HepG2 (cell line): Measurements from ENCODE around the gene LTB4R2. TPM values are rescaled to one million over a fixed set of nuclear protein-coding genes. Genes with fewer than 3 reads are reported as not detected.

Source experiments
- CBFB ChIP-seq: sonication (generic); formaldehyde crosslinking; IDR thresholded peaks from 2 replicates; pipeline ENCODE4 v1.4.0; 2020; ENCODE audit warnings: missing genetic modification reagents
- CTCF ChIP-seq: sonication (generic); formaldehyde crosslinking; IDR thresholded peaks from 2 replicates; pipeline ENCODE4 v1.5.0; 2020; ENCODE audit warnings: mild to moderate bottlenecking, missing genetic modification reagents, moderate library complexity
- FOXK1 ChIP-seq: sonication (generic); formaldehyde crosslinking; IDR thresholded peaks from 2 replicates; pipeline ENCODE4 v1.4.0; 2020; ENCODE audit warnings: low read depth, missing genetic modification reagents, borderline replicate concordance
- HOXA9 ChIP-seq: sonication (generic); formaldehyde crosslinking; IDR thresholded peaks from 2 replicates; pipeline ENCODE4 v1.8.1; 2022; ENCODE audit warnings: missing genetic modification reagents, mild to moderate bottlenecking, moderate library complexity, borderline replicate concordance
- HOXD1 ChIP-seq: sonication (generic); formaldehyde crosslinking; IDR thresholded peaks from 2 replicates; pipeline ENCODE4 v1.5.0; 2020; ENCODE audit warnings: missing genetic modification reagents
- KLF15 ChIP-seq: sonication (generic); formaldehyde crosslinking; IDR thresholded peaks from 2 replicates; pipeline ENCODE4 v1.8.1; 2023; ENCODE audit warnings: borderline replicate concordance, mild to moderate bottlenecking, inconsistent platforms, missing genetic modification reagents, mixed read lengths
- MAFF ChIP-seq: IDR thresholded peaks from 2 replicates; pipeline ENCODE4 v1.6.1; 2011; ENCODE audit warnings: low read depth, low read length, improper control_type of control experiment
- MTF1 ChIP-seq: sonication (generic); formaldehyde crosslinking; IDR thresholded peaks from 2 replicates; pipeline ENCODE4 v1.5.0; 2020; ENCODE audit warnings: missing genetic modification reagents
- MXD4 ChIP-seq: IDR thresholded peaks from 2 replicates; pipeline ENCODE4 v1.6.1; 2016; ENCODE audit warnings: mild to moderate bottlenecking, missing biosample characterization, missing genetic modification reagents
- MXI1 ChIP-seq: IDR thresholded peaks from 3 replicates; pipeline ENCODE4 v1.6.1; 2012; ENCODE audit warnings: low read depth, low read length, inconsistent platforms, borderline replicate concordance
- SAP130 ChIP-seq: IDR thresholded peaks from 2 replicates; pipeline ENCODE4 v1.6.1; 2016; ENCODE audit warnings: low read depth
- SMYD3 ChIP-seq: sonication (generic); formaldehyde crosslinking; IDR thresholded peaks from 2 replicates; pipeline ENCODE4 v1.8.1; 2023; ENCODE audit warnings: mild to moderate bottlenecking, missing genetic modification reagents
- SOX6 ChIP-seq, 2 experiments: fragments of 450-650 bp in 1 of 2; sonication (generic) in 1 of 2; formaldehyde crosslinking in 1 of 2; IDR thresholded peaks; 2 replicates each; pipeline versions ENCODE4 v1.4.0 to v1.6.1; 2017 to 2020; ENCODE audit warnings: antibody characterized with exemption in 1 of 2, mild to moderate bottlenecking in 1 of 2, missing genetic modification reagents in 1 of 2
- STAT5B ChIP-seq: sonication (generic); formaldehyde crosslinking; IDR thresholded peaks from 2 replicates; pipeline ENCODE4 v1.4.0; 2020; ENCODE audit warnings: missing genetic modification reagents
- ZBTB4 ChIP-seq: sonication (generic); formaldehyde crosslinking; IDR thresholded peaks from 2 replicates; pipeline ENCODE4 v1.4.0; 2020; ENCODE audit warnings: missing genetic modification reagents, mild to moderate bottlenecking, borderline replicate concordance
- ZNF331 ChIP-seq: sonication (generic); formaldehyde crosslinking; IDR thresholded peaks from 2 replicates; pipeline ENCODE4 v1.4.0; 2020; ENCODE audit warnings: missing genetic modification reagents
- ZNF776 ChIP-seq: sonication (generic); formaldehyde crosslinking; IDR thresholded peaks from 2 replicates; pipeline ENCODE4 v1.4.0; 2020; ENCODE audit warnings: mild to moderate bottlenecking, missing genetic modification reagents
- ZNF780A ChIP-seq: sonication (generic); formaldehyde crosslinking; IDR thresholded peaks from 2 replicates; pipeline ENCODE4 v1.8.0; 2022; ENCODE audit warnings: mild to moderate bottlenecking, missing genetic modification reagents, moderate library complexity
- ZNF784 ChIP-seq: sonication (generic); formaldehyde crosslinking; IDR thresholded peaks from 2 replicates; pipeline ENCODE4 v1.5.1; 2020; ENCODE audit warnings: missing genetic modification reagents, mild to moderate bottlenecking, borderline replicate concordance
- ZNF879 ChIP-seq: sonication (generic); formaldehyde crosslinking; IDR thresholded peaks from 2 replicates; pipeline ENCODE4 v1.8.1; 2023; ENCODE audit warnings: missing genetic modification reagents
- polyA plus RNA-seq, 8 experiments: library from polyadenylated mRNA; depleted of rRNA in 3 of 8; stranded (reverse) in 7 of 8; unstranded in 1 of 8; fragments of >200 nt; fragmentation: Illumina TruSeq in 4 of 8; extraction: Trizol in 4 of 8; gene quantifications; 2 replicates each; pipeline versions ENCODE4 v1.2.1 to v1.2.3, GENCODE V29; 2011 to 2016; ENCODE audit warnings: low read depth in 4 of 8, missing spikeins in 1 of 8, mixed read lengths in 1 of 8; ENCODE audit not compliant: insufficient read depth in 1 of 8
- total RNA-seq, 5 experiments: library from RNA; depleted of rRNA; stranded (reverse); fragments of >200 nt; fragmentation: Illumina TruSeq; extraction: Trizol; gene quantifications; 2 replicates each; pipeline ENCODE4 v1.2.3, GENCODE V29; 2016; ENCODE audit warnings: low read depth in 1 of 5
- TF ChIP-seq, protein P1 (sequence below), 2 experiments: fragments of 450-650 bp in 1 of 2; sonication (generic) in 1 of 2; formaldehyde crosslinking; IDR thresholded peaks; 2 replicates each; pipeline versions ENCODE4 v1.5.0 to v1.8.0; 2020 to 2022; ENCODE audit warnings: mild to moderate bottlenecking in 1 of 2, missing genetic modification reagents in 1 of 2

The LTB4R2 gene
- total and polyA plus RNA-seq, 2 of the 13 experiments (the other 11 are each of a cell fraction or from before 2014, with no cell fraction given) = 3.9 to 6.9 TPM

DNA sequence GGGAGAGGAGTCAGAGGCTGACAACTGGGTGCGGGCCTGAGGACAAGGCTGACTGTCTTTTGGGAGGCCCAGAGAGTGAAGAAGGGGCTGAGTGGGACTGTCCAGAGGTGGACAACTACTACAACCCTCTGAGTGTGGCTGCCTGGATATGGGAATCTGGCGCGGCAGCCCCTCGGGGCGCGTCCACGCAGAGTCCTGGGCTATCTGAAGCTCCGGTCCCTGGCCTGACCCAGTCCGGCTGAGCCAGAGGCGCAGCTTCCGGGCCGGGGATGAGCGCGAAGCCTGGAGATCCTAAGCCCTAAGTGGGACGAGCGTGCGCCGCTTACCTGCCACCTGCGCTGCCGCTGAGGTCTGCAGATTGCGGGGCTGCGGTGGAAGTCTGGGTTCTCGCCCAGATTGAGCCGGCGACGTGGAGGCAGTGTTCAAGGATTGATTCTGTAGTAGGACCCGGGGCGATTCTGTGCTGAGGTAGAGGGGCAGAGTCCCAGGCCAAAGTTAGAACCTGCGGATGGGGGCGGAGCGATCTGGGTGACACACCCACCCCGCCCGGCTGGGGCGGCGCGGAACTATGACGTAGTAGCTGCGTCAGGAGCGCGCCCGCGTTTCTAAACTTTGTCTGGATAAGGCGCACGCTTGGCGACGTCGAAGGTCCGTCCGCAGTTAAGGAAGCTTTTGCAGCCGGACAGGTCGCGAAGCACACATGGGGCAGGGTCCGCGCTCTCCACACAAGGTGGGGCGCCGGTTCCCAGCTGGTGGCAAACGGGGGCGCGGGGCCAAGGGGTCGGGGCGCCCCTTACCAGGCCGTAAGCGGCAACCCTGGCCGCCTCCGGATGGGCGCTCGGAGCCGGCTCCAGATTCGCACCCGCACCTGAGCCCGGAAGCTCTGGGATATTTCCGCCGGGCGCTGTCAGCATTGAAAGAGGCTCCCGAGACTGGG is 10.4 kb upstream of the LTB4R2 start, which contains the start of the genes DHRS1 and NOP9 (continued):
- TF ChIP-seq MTF1 (CRISPR knock-in tag) (no peak; the same call in none of the 2 replicates), HOXA9 (CRISPR knock-in tag) (no peak), ZNF784 (peak; percentile 100), KLF15 (CRISPR knock-in tag) (peak; percentile 86), ZBTB4 (peak; percentile 84; the same call in 1 of the 2 replicates), HOXD1 (CRISPR knock-in tag) (peak; percentile 95), ZNF780A (no peak), STAT5B (CRISPR knock-in tag) (0 out of 2 replicates have a peak, but pooled peaks have one; percentile 20), SAP130 (CRISPR knock-in tag) (peak; percentile 100), CBFB (CRISPR knock-in tag) (peak; percentile 72; the same call in 1 of the 2 replicates), SOX6 (IDR thresholded peaks at IDR 0.05) (no peak), SOX6 (CRISPR knock-in tag; IDR thresholded peaks at IDR 0.05) (peak; percentile 85), ZNF879 (no peak; the same call in 1 of the 2 replicates), ZNF331 (peak; percentile 94), ZNF776 (peak; percentile 73), SMYD3 (CRISPR knock-in tag) (peak; percentile 66; the same call in 1 of the 2 replicates), MAFF (no peak; the same call in 1 of the 2 replicates), MXD4 (CRISPR knock-in tag) (peak; percentile 99), FOXK1 (CRISPR knock-in tag) (peak; percentile 100), MXI1 (peak; percentile 99), CTCF (peak; percentile 53)
- TF ChIP-seq, protein P1, sequence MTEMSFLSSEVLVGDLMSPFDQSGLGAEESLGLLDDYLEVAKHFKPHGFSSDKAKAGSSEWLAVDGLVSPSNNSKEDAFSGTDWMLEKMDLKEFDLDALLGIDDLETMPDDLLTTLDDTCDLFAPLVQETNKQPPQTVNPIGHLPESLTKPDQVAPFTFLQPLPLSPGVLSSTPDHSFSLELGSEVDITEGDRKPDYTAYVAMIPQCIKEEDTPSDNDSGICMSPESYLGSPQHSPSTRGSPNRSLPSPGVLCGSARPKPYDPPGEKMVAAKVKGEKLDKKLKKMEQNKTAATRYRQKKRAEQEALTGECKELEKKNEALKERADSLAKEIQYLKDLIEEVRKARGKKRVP (CRISPR knock-in tag; IDR thresholded peaks at IDR 0.05) = no peak
